GM12872 (cell line): ENCODE measurements around the gene NOX4.

Experiments used
- TF ChIP-seq, protein P1 (sequence below): IDR thresholded peaks from 3 replicates; pipeline ENCODE4 v1.5.1; 2011; ENCODE audit warnings: low read depth, mild to moderate bottlenecking, low read length, moderate library complexity; ENCODE audit not compliant: insufficient read depth

The NOX4 gene

DNA sequence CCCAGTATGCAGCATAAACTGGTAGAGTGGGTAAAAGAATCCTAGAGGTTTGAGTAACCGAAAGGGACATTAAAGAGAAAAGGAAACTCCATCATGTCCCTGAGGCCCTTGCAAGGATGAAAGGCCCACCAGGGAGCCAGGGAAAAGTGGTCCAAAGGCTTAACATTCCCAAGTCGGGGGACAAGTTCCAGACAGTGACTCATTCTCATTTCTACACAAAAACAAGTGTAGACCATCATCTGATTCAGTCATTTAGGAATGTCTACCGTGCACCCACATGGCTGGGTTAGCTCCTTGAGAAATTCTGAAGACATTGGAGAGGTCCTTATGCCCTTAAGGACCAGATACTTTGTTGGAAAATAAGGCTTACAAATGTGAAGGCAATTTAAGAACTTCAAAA is 4.8 kb upstream of the NOX4 start:
- TF ChIP-seq, protein P1, sequence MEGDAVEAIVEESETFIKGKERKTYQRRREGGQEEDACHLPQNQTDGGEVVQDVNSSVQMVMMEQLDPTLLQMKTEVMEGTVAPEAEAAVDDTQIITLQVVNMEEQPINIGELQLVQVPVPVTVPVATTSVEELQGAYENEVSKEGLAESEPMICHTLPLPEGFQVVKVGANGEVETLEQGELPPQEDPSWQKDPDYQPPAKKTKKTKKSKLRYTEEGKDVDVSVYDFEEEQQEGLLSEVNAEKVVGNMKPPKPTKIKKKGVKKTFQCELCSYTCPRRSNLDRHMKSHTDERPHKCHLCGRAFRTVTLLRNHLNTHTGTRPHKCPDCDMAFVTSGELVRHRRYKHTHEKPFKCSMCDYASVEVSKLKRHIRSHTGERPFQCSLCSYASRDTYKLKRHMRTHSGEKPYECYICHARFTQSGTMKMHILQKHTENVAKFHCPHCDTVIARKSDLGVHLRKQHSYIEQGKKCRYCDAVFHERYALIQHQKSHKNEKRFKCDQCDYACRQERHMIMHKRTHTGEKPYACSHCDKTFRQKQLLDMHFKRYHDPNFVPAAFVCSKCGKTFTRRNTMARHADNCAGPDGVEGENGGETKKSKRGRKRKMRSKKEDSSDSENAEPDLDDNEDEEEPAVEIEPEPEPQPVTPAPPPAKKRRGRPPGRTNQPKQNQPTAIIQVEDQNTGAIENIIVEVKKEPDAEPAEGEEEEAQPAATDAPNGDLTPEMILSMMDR: no peak

DNA sequence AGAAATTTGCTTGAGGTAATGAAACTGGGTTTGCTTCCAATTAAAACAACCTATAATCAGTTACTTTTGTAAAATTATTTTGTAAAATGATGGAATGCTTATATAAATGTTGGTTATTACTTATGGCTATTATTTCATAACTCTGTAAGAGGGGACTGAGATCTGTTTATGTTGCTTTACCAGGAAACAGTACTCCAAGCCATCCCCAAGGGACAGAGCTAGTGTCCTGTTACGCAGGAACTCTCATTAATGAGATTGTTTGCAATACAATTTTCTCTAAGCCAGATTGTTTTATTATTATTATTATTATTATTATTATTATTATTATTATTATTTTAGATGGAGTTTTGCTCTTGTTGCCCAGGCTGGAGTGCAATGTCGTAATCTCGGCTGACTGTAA is 2.3 kb upstream of the NOX4 start:
- TF ChIP-seq, protein P1: no peak

DNA sequence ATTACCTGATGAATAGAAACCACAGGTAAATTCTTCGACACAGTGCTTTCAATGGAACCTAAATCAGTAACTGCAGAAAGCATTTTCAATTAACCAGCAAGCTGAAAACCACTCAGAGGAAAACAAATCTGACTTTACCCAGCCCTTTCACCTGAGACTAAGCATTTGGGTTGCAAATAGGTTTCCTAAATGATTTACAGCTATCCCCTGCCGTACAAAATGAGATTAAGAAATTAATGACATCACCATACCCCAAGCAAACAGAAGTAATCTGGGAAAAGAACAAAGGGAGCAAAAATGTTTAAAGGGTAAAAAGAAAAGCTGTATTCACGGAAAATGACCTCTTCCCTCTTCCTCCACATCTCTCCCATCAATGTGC is 584 bp downstream of the NOX4 start:
- TF ChIP-seq, protein P1: no peak

DNA sequence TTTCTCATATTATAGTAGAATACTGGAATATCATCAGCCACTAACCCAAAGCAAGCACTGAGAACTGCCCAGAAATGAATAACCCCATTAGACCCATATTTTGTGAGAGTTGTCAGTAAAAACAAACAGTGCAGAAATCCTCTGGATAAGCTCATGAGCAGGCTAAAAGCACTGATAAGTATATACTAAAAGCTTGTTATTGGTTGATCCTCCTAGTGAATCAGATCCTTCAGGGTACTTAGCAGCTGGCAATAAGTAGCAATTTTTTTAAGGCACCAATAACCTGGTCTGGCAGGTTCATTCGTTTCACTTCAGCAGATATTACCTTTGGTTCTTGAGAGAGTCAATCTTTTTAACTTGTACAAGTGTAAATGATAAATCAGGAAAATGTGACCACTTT is 1.2 kb downstream of the NOX4 start:
- TF ChIP-seq, protein P1: no peak

DNA sequence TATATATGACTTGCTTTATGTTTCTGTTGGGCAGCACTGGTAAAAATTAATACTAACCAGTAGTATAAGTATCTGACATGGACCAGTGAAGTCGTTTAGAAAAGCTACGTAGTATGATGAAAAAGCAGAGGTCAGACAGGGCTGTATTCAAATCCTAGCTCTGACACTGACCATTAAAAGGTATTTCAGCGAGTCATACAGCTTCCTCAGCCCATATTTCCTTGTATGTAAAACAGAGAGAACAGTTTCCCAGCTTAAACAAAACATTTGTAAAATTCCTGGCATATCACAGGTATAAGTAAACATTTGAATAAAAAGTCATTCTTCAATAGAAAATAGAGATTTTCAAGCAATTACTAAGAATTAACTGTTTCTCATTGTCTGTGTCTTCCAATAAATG is 4.2 kb downstream of the NOX4 start:
- TF ChIP-seq, protein P1: no peak

DNA sequence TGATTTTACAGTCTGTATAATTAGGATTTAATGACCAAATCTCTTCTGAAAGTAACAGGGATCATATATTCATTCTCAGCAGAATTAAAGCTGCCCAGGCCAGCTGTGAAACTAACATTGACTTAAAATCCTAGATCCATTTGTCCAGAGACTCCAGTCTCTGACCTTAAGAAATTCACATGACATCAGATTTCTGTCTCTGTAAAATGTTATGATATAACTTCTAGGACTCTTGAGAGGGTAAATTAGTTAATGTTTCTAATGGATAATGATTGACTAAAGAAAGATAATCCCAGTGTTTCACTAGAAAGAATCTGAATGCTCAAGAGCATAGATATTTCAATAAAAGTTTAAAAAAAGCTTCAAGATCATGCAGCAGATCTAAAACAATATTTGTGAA is 6.3 kb downstream of the NOX4 start:
- TF ChIP-seq, protein P1: no peak

DNA sequence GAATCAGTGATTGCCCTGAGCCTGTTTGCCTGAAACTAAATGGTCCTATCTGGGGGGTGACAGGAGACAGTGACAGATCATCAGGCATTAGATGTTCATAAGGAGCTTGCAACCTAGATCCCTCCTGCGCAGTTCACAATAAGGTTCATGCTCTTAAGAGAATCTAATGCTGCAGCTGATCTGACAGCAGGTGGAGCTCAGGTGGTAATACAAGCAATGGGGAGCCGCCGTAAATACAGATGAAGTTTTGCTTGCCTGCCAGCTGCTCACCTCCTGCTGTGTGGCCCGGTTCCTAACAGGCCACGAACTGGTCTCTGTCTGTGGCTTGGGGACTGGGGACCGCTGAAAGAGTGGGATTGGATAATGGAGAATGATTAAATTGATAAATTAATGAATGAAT is 14.0 kb downstream of the NOX4 start:
- TF ChIP-seq, protein P1: no peak

DNA sequence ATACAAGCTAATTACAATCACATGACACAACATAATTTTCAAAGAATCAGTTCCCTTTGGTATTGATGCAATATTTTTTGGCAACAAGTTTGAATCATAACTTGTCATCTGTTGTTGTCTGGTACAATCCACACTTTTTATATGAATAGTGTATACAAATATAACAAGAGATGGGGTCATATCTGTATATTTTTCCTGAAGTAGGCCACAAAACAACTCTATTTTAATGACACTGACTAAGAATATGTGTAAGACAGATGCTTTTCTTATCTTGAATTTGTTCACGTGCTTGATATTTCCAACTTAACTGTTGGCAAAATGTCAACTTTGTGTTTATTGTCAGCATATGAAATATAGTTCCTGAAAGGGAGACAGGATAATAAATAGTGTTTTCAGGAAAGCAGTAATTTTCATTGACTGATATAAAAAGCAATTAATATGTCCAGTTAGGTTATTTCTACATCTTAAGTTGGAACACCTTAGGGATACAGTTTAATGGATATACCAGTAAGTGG is 27.9 kb downstream of the NOX4 start:
- TF ChIP-seq, protein P1: no peak
